DOHH2 (cell line): ENCODE measurements around the gene SUSD4.

Experiments
- H3F3A ChIP-seq: fragments of 200-600 bp; sonication (generic), shearing (Covaris generic); 2 replicates; pipeline ENCODE4 v1.6.0; 2016; ENCODE audit warnings: antibody characterized with exemption, mild to moderate bottlenecking; ENCODE audit not compliant: control insufficient read depth, insufficient read depth
- H3K27ac ChIP-seq: fragments of 200-600 bp; sonication (generic); 2 replicates; pipeline ENCODE4 v1.5.1; 2014; ENCODE audit warnings: low read depth, mild to moderate bottlenecking, low read length, moderate library complexity
- H3K27me3 ChIP-seq: fragments of 200-600 bp; sonication (generic); 2 replicates; pipeline ENCODE4 v1.6.1; 2014; ENCODE audit warnings: mild to moderate bottlenecking, low read length, mixed read lengths; ENCODE audit not compliant: control insufficient read depth
- H3K36me3 ChIP-seq: fragments of 200-600 bp; sonication (generic); 2 replicates; pipeline ENCODE4 v1.6.1; 2014; ENCODE audit warnings: mild to moderate bottlenecking, low read length, moderate library complexity, mixed read lengths; ENCODE audit not compliant: control insufficient read depth
- H3K4me1 ChIP-seq: fragments of 200-600 bp; sonication (generic); 2 replicates; pipeline ENCODE4 v1.6.1; 2014; ENCODE audit warnings: mild to moderate bottlenecking, low read length, mixed read lengths; ENCODE audit not compliant: control insufficient read depth
- H3K4me2 ChIP-seq: fragments of 200-600 bp; sonication (generic); 2 replicates; pipeline ENCODE4 v1.6.0; 2014; ENCODE audit warnings: mild to moderate bottlenecking, low read length, moderate library complexity
- H3K4me3 ChIP-seq: fragments of 200-600 bp; sonication (generic); 2 replicates; pipeline ENCODE4 v1.5.1; 2014; ENCODE audit warnings: mild to moderate bottlenecking, low read length, mixed read lengths
- H3K79me2 ChIP-seq: fragments of 200-600 bp; sonication (generic); 2 replicates; pipeline ENCODE4 v1.6.1; 2014; ENCODE audit warnings: mild to moderate bottlenecking, low read length, mixed read lengths; ENCODE audit not compliant: control insufficient read depth
- H3K9me2 ChIP-seq: fragments of 200-600 bp; sonication (generic); replicated peaks from 2 replicates; pipeline ENCODE4 v1.6.1; 2014; ENCODE audit warnings: mild to moderate bottlenecking, low read length, mixed read lengths; ENCODE audit not compliant: control insufficient read depth
- H3K9me3 ChIP-seq: fragments of 200-600 bp; sonication (generic); 2 replicates; pipeline ENCODE4 v1.6.1; 2014; ENCODE audit warnings: antibody characterized with exemption, low read length, mixed read lengths; ENCODE audit not compliant: control insufficient read depth, insufficient read depth
- H4K20me1 ChIP-seq: fragments of 200-600 bp; sonication (generic); 2 replicates; pipeline ENCODE4 v1.6.0; 2014; ENCODE audit warnings: low read depth, mild to moderate bottlenecking, antibody characterized with exemption, low read length, moderate library complexity; ENCODE audit not compliant: control insufficient read depth, insufficient read depth
- EZH2phosphoT487 ChIP-seq: fragments of 200-600 bp; sonication (generic); IDR thresholded peaks from 2 replicates; pipeline ENCODE4 v1.6.1; 2017; ENCODE audit warnings: borderline replicate concordance, mild to moderate bottlenecking, antibody characterized with exemption, low read length, moderate library complexity, mixed read lengths
- TF ChIP-seq, protein P1 (sequence below): fragments of 200-600 bp; sonication (generic); IDR thresholded peaks from one replicate; pipeline ENCODE4 v1.5.1; 2014; ENCODE audit warnings: antibody characterized with exemption, mild to moderate bottlenecking, low read depth, low read length; ENCODE audit not compliant: poor library complexity, severe bottlenecking

Gene SUSD4

DNA sequence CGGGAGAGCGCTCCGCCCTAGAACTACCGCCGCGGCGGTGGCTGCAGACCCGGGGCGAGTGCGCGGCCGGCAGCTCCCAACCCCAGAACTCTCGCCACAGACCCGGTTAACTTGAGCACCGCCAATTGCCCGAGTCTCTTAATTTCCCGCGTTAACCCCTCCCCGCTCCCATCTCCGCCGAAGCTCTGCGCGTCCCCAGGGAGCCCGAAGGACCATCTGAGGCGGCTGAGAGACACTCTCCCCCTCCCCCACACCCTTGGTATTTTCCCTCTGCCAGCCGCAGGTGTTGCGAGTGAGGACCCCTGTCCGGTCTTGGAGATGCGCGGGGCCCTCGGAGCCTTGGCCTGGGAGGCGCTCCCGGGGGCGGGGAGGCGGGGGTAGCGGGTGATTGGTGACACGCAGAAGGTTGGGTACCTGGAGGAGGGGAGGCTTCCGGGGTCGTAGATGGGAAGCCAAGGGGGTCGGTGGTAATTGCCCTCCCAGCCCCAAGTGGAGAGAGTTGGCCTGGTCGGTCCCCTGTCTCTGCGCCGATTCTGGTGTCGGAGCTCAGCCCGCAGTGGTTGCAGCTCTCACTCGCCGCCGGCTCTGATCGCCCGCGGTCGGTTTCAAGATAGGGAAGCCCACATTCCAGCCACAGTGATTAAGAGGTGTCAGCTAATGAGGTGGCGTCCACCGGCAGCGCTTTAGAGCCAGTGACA is 858 bp upstream of the SUSD4 start:
- no peaks in the 10 kb centered on the region for H3F3A ChIP-seq
- no peak overlapping the region for H3K4me3 ChIP-seq
- no peaks in the 10 kb centered on the region for H3K79me2 ChIP-seq
- no peaks in the 10 kb centered on the region for H3K9me3 ChIP-seq
- TF ChIP-seq EZH2phosphoT487: no peak
- TF ChIP-seq, protein P1, sequence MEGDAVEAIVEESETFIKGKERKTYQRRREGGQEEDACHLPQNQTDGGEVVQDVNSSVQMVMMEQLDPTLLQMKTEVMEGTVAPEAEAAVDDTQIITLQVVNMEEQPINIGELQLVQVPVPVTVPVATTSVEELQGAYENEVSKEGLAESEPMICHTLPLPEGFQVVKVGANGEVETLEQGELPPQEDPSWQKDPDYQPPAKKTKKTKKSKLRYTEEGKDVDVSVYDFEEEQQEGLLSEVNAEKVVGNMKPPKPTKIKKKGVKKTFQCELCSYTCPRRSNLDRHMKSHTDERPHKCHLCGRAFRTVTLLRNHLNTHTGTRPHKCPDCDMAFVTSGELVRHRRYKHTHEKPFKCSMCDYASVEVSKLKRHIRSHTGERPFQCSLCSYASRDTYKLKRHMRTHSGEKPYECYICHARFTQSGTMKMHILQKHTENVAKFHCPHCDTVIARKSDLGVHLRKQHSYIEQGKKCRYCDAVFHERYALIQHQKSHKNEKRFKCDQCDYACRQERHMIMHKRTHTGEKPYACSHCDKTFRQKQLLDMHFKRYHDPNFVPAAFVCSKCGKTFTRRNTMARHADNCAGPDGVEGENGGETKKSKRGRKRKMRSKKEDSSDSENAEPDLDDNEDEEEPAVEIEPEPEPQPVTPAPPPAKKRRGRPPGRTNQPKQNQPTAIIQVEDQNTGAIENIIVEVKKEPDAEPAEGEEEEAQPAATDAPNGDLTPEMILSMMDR: no peak
- 0 out of 2 replicates have a peak overlapping the region, but pooled peaks have one; percentile 11 for H3K4me2 ChIP-seq
- peaks cover 5% of the 10 kb centered on the region; the same call in 1 of the 2 replicates for H3K27me3 ChIP-seq
- no peaks in the 10 kb centered on the region for H3K36me3 ChIP-seq
- H4K20me1 ChIP-seq: no peaks in the 10 kb centered on the region
- H3K4me1 ChIP-seq: no peaks in the 10 kb centered on the region
- no peak overlapping the region for H3K27ac ChIP-seq
- no peaks in the 10 kb centered on the region for H3K9me2 ChIP-seq

- H3K9me3 ChIP-seq: no peaks in the 10 kb centered on the region
- no peaks in the 10 kb centered on the region for H4K20me1 ChIP-seq
- no peak for TF ChIP-seq EZH2phosphoT487
- TF ChIP-seq, protein P1: no peak
- no peaks in the 10 kb centered on the region for H3K4me1 ChIP-seq
- peak overlapping the region; percentile 60 for H3K4me3 ChIP-seq
- H3K27ac ChIP-seq: no peak overlapping the region
- H3K79me2 ChIP-seq: no peaks in the 10 kb centered on the region
- peak overlapping the region; percentile 49 for H3K4me2 ChIP-seq
- no peaks in the 10 kb centered on the region for H3K9me2 ChIP-seq
- no peaks in the 10 kb centered on the region for H3K36me3 ChIP-seq
- no peaks in the 10 kb centered on the region for H3F3A ChIP-seq
- H3K27me3 ChIP-seq: peaks cover 7% of the 10 kb centered on the region; the same call in 1 of the 2 replicates
These were observed 720 bp downstream of the SUSD4 start for GRCh38 chr1:223363057-223363855.

- Histone ChIP-seq H3K4me1 (no peaks in the 10 kb centered on the region), H4K20me1 (no peaks in the 10 kb centered on the region), H3K36me3 (no peaks in the 10 kb centered on the region), H3K9me3 (no peaks in the 10 kb centered on the region), H3K4me2 (no peak overlapping the region), H3K4me3 (no peak overlapping the region), H3K79me2 (no peaks in the 10 kb centered on the region), H3K27ac (no peak overlapping the region), H3F3A (no peaks in the 10 kb centered on the region), H3K27me3 (peaks cover 7% of the 10 kb centered on the region; the same call in 1 of the 2 replicates), H3K9me2 (no peaks in the 10 kb centered on the region)
- no peak for TF ChIP-seq EZH2phosphoT487
- TF ChIP-seq, protein P1: no peak
These were observed 5.2 kb downstream of the SUSD4 start for GRCh38 chr1:223358826-223359225.
